Neural crest cell (in vitro differentiated cells): ENCODE results near the gene C1S. TPM values are rescaled to one million over a fixed set of nuclear protein-coding genes. Genes with fewer than 3 reads are reported as not detected.

Experiments
- DNase-seq: peaks from one replicate; pipeline ENCODE4 v3.0.0; 2021; ENCODE audit warnings: low read depth, mixed read lengths, low spot score
- H3K27ac Mint-ChIP-seq: one replicate; pipeline ENCODE4 v1.8.0; 2021; ENCODE audit warnings: mild to moderate bottlenecking, mixed read lengths; ENCODE audit not compliant: unreplicated experiment
- H3K27me3 Mint-ChIP-seq: 2 replicates; pipeline ENCODE4 v1.8.0; 2021; ENCODE audit warnings: low read depth, mild to moderate bottlenecking, mixed read lengths
- H3K36me3 Mint-ChIP-seq: 2 replicates; pipeline ENCODE4 v1.8.0; 2021; ENCODE audit warnings: low read depth, mild to moderate bottlenecking, mixed read lengths
- H3K4me1 Mint-ChIP-seq: 2 replicates; pipeline ENCODE4 v1.8.0; 2021; ENCODE audit warnings: mixed read lengths
- H3K4me3 Mint-ChIP-seq: one replicate; pipeline ENCODE4 v1.8.0; 2021; ENCODE audit warnings: mild to moderate bottlenecking, mixed read lengths
- H3K9me3 Mint-ChIP-seq: 2 replicates; pipeline ENCODE4 v1.8.0; 2021; ENCODE audit warnings: mixed read lengths
- total RNA-seq: library from RNA; stranded (reverse); gene quantifications from 2 replicates; pipeline ENCODE4 v1.2.1, GENCODE V29; 2021
- TF ChIP-seq, protein P1 (sequence below): fragments of 200-600 bp; sonication (generic); conservative IDR thresholded peaks from 2 replicates; pipeline ENCODE4 v1.5.0; 2021; ENCODE audit warnings: antibody characterized with exemption, mild to moderate bottlenecking

The C1S gene
- total RNA-seq, 1 donor from 2014 or later, result 2.2 TPM

DNA sequence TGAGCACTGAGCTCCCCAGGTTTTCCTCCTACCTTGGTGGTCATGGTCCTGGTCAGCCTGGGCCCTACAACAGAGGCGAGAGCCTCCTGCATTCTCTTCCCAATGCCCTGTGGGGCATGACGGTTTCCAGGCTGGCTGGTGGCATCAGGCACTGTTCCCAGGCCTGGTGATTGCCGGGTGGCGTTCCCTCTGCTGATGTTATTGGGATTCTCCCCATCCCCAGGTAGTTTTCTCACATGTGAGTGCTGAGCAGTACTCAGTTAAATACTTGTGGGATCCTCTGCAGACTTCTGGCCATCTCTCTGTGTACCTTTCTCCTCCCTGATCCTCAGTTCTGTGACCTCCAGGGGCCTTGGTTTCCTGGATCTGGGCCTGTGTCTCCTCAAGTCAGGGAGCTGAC lies 16.0 kb downstream of the C1S start:
- H3K4me1 Mint-ChIP-seq, result peaks cover 8% of the 10 kb centered on the region
- no peak for DNase-seq
- TF ChIP-seq, protein P1, sequence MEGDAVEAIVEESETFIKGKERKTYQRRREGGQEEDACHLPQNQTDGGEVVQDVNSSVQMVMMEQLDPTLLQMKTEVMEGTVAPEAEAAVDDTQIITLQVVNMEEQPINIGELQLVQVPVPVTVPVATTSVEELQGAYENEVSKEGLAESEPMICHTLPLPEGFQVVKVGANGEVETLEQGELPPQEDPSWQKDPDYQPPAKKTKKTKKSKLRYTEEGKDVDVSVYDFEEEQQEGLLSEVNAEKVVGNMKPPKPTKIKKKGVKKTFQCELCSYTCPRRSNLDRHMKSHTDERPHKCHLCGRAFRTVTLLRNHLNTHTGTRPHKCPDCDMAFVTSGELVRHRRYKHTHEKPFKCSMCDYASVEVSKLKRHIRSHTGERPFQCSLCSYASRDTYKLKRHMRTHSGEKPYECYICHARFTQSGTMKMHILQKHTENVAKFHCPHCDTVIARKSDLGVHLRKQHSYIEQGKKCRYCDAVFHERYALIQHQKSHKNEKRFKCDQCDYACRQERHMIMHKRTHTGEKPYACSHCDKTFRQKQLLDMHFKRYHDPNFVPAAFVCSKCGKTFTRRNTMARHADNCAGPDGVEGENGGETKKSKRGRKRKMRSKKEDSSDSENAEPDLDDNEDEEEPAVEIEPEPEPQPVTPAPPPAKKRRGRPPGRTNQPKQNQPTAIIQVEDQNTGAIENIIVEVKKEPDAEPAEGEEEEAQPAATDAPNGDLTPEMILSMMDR, result no peak
- no peaks in the 10 kb centered on the region for H3K36me3 Mint-ChIP-seq
- H3K27ac Mint-ChIP-seq, result no peak overlapping the region
- H3K9me3 Mint-ChIP-seq, result no peaks in the 10 kb centered on the region
- H3K4me3 Mint-ChIP-seq, result no peak overlapping the region
- H3K27me3 Mint-ChIP-seq, result peaks cover 12% of the 10 kb centered on the region

DNA sequence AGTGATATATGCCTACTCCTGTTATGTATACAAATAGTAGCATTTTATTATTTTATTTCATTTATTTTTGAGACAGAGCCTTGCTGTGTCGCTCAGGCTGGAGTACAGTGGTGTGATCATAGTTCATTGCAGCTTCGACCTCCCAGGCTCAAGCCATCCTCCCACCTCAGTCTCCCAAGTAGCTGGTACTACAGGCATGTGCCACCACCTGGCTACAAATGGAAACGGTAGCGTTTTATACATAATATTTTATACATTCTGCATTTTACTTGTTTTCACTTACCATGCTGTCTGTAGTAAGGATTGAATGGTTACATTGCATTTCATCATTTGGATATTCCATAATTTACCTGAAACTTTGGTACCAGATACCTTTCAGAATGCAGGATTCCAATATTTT lies 17.6 kb downstream of the C1S start:
- DNase-seq, result no peak
- peaks cover 4% of the 10 kb centered on the region for H3K9me3 Mint-ChIP-seq
- peaks cover 2% of the 10 kb centered on the region for H3K36me3 Mint-ChIP-seq
- no peak overlapping the region for H3K4me3 Mint-ChIP-seq
- TF ChIP-seq, protein P1, result no peak
- no peak overlapping the region for H3K27ac Mint-ChIP-seq
- H3K27me3 Mint-ChIP-seq, result peaks cover 6% of the 10 kb centered on the region
- peaks cover 8% of the 10 kb centered on the region for H3K4me1 Mint-ChIP-seq

DNA sequence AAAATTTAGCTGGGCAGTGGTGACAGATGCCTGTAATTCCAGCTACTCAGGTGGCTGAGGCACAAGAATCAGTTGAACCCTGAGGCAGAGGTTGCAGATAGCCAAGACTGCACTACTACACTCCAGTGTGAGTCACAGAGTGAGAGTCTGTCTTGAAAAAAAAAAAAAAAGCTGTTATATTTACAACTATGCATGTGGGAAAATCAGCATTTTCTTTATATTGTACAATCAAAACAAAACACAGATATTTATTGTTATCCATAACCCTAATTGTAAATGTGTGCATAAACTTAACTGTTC lies 19.3 kb downstream of the C1S start:
- peaks cover 6% of the 10 kb centered on the region for H3K27me3 Mint-ChIP-seq
- DNase-seq, result no peak
- H3K4me3 Mint-ChIP-seq, result no peak overlapping the region
- H3K36me3 Mint-ChIP-seq, result peaks cover 4% of the 10 kb centered on the region
- TF ChIP-seq, protein P1, result no peak
- no peaks in the 10 kb centered on the region for H3K4me1 Mint-ChIP-seq
- no peak overlapping the region for H3K27ac Mint-ChIP-seq
- H3K9me3 Mint-ChIP-seq, result peaks cover 7% of the 10 kb centered on the region

DNA sequence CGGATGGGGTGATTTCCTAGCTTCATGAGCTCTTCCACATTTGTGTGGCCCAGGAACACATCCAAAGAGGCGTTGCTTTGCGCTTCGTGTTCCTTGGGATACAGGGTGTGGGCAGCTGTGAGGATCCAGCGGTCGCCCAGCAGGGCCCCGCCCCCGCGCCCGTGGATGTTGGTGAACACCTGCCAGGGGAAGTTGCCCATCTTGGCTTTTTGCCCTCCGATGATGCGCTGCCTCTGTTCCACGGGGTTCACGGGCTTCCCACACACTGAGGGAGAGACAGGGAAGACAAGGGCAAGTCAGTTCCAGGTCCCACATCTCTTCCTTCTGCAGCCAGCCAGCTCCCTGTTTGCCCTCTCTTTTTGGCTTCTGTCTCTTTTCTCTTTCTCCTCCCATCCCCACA lies 20.5 kb downstream of the C1S start:
- TF ChIP-seq, protein P1, result no peak
- Mint-ChIP-seq H3K27ac (no peak overlapping the region), H3K9me3 (peaks cover 7% of the 10 kb centered on the region), H3K4me3 (no peak overlapping the region), H3K27me3 (peaks cover 2% of the 10 kb centered on the region), H3K4me1 (no peaks in the 10 kb centered on the region), H3K36me3 (peaks cover 4% of the 10 kb centered on the region)
- no peak for DNase-seq

DNA sequence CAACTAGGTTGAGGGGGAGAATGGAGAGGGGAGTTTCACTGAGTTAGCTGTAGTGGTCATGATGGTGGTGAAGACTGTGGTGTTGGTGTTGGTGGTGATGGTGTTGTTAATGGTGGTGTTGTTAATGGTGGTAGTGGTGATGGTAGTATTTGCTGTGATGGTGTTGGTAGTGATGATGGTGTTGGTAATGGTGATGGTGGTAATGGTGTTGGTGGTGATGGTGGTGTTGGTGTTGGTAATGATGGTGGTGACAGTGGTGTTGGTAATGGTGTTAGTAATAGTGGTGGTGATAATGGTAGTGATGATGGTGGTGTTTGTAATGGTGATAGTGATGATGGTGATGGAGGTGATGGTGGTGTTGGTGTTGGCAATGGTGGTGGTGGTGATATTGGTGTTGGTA lies 22.6 kb downstream of the C1S start:
- Mint-ChIP-seq H3K4me1 (no peaks in the 10 kb centered on the region), H3K27ac (no peak overlapping the region), H3K9me3 (peaks cover 7% of the 10 kb centered on the region), H3K36me3 (peaks cover 4% of the 10 kb centered on the region), H3K4me3 (no peak overlapping the region), H3K27me3 (no peaks in the 10 kb centered on the region)
- DNase-seq, result no peak
- TF ChIP-seq, protein P1, result no peak
